WTC11 (cell line): ENCODE measurements around the gene TMA7. TPM values are rescaled to one million over a fixed set of nuclear protein-coding genes. Genes with fewer than 3 reads are reported as not detected.

Source experiments
- ATAC-seq: fragments of 200-7000 bp; cut with Tn5 transposase; 2 replicates; pipeline ENCODE4 v1.10.0; 2021; ENCODE audit warnings: mild to moderate bottlenecking, moderate library complexity
- CTCF ChIA-PET: fragments of 300-600 bp; sonication (Branson Sonifier 250); formaldehyde crosslinking; loops from one replicate; lab custom pipeline; 2021; ENCODE audit warnings: antibody characterized with exemption; lab: Charles Lee
- POLR2A ChIA-PET: fragments of 350-600 bp; sonication (Branson Sonifier 250); formaldehyde crosslinking; loops from one replicate; lab custom pipeline; 2021; ENCODE audit warnings: antibody characterized with exemption; lab: Charles Lee
- DNase-seq: peaks from one replicate; pipeline ENCODE4 v3.0.0; 2021; ENCODE audit warnings: low spot score
- H3K27ac Mint-ChIP-seq: 2 replicates; pipeline ENCODE4 v1.8.0; 2021; ENCODE audit warnings: mixed read lengths
- H3K27me3 Mint-ChIP-seq: 2 replicates; pipeline ENCODE4 v1.8.0; 2021; ENCODE audit warnings: low read depth, mild to moderate bottlenecking, moderate library complexity, mixed read lengths
- H3K36me3 Mint-ChIP-seq: 2 replicates; pipeline ENCODE4 v1.8.0; 2021; ENCODE audit warnings: mixed read lengths
- H3K4me1 Mint-ChIP-seq: 2 replicates; pipeline ENCODE4 v1.8.0; 2022; ENCODE audit warnings: mixed read lengths
- H3K4me3 Mint-ChIP-seq: 2 replicates; pipeline ENCODE4 v1.8.0; 2021; ENCODE audit warnings: mild to moderate bottlenecking, moderate library complexity, mixed read lengths
- H3K9me3 Mint-ChIP-seq: 2 replicates; pipeline ENCODE4 v1.8.0; 2021; ENCODE audit warnings: mixed read lengths
- ATF2 ChIP-seq: sonication (generic); formaldehyde crosslinking; IDR thresholded peaks from 2 replicates; pipeline ENCODE4 v1.8.1; 2022; ENCODE audit warnings: low read depth, missing genetic modification reagents, borderline replicate concordance
- CREB1 ChIP-seq: sonication (generic); formaldehyde crosslinking; IDR thresholded peaks from 2 replicates; pipeline ENCODE4 v1.8.0; 2023; ENCODE audit warnings: mild to moderate bottlenecking, missing genetic modification reagents
- E2F1 ChIP-seq: sonication (generic); formaldehyde crosslinking; IDR thresholded peaks from 2 replicates; pipeline ENCODE4 v1.8.0; 2022; ENCODE audit warnings: mild to moderate bottlenecking, missing genetic modification reagents
- MLX ChIP-seq: sonication (generic); formaldehyde crosslinking; IDR thresholded peaks from 2 replicates; pipeline ENCODE4 v1.8.1; 2023; ENCODE audit warnings: mild to moderate bottlenecking, missing genetic modification reagents, moderate library complexity
- MYBL2 ChIP-seq: sonication (generic); formaldehyde crosslinking; IDR thresholded peaks from 2 replicates; pipeline ENCODE4 v1.8.1; 2023; ENCODE audit warnings: mild to moderate bottlenecking, moderate library complexity, missing genetic modification reagents
- NR2C2 ChIP-seq: sonication (generic); formaldehyde crosslinking; IDR thresholded peaks from 2 replicates; pipeline ENCODE4 v1.8.0; 2022; ENCODE audit warnings: mild to moderate bottlenecking, missing genetic modification reagents
- NR3C1 ChIP-seq: sonication (generic); formaldehyde crosslinking; conservative IDR thresholded peaks from 2 replicates; pipeline ENCODE4 v1.8.1; 2023; ENCODE audit warnings: low read depth, mild to moderate bottlenecking, missing genetic modification reagents
- PRRX2 ChIP-seq: fragments of 250-450 bp; sonication (Bioruptor Pico); IDR thresholded peaks from 2 replicates; pipeline ENCODE4 v1.8.0; 2021; ENCODE audit warnings: mild to moderate bottlenecking
- RELA ChIP-seq: sonication (generic); formaldehyde crosslinking; IDR thresholded peaks from 2 replicates; pipeline ENCODE4 v1.8.1; 2022; ENCODE audit warnings: missing genetic modification reagents, mild to moderate bottlenecking, borderline replicate concordance
- SMAD3 ChIP-seq: sonication (generic); formaldehyde crosslinking; IDR thresholded peaks from 2 replicates; pipeline ENCODE4 v1.8.0; 2022; ENCODE audit warnings: missing genetic modification reagents, mild to moderate bottlenecking, borderline replicate concordance
- USF2 ChIP-seq: sonication (generic); formaldehyde crosslinking; IDR thresholded peaks from 2 replicates; pipeline ENCODE4 v1.8.1; 2023; ENCODE audit warnings: mild to moderate bottlenecking, missing genetic modification reagents, moderate library complexity
- ZBTB21 ChIP-seq: sonication (generic); formaldehyde crosslinking; IDR thresholded peaks from 2 replicates; pipeline ENCODE4 v1.8.1; 2023; ENCODE audit warnings: mild to moderate bottlenecking, missing genetic modification reagents, borderline replicate concordance
- ZNF138 ChIP-seq: sonication (generic); formaldehyde crosslinking; conservative IDR thresholded peaks from 2 replicates; pipeline ENCODE4 v1.8.1; 2022; ENCODE audit warnings: mild to moderate bottlenecking, moderate library complexity, missing genetic modification reagents
- ZNF263 ChIP-seq: sonication (generic); formaldehyde crosslinking; IDR thresholded peaks from 2 replicates; pipeline ENCODE4 v1.8.1; 2022; ENCODE audit warnings: low read depth, mild to moderate bottlenecking, moderate library complexity, missing genetic modification reagents
- ZNF317 ChIP-seq: sonication (generic); formaldehyde crosslinking; IDR thresholded peaks from 2 replicates; pipeline ENCODE4 v1.8.1; 2023; ENCODE audit warnings: low read depth, mild to moderate bottlenecking, moderate library complexity, missing genetic modification reagents, borderline replicate concordance
- ZNF532 ChIP-seq: fragments of 250-450 bp; sonication (Bioruptor Pico); IDR thresholded peaks from 2 replicates; pipeline ENCODE4 v1.9.0; 2021; ENCODE audit warnings: mild to moderate bottlenecking, borderline replicate concordance
- ZNF671 ChIP-seq: fragments of 250-450 bp; sonication (Bioruptor Pico); IDR thresholded peaks from 2 replicates; pipeline ENCODE4 v1.8.0; 2021; ENCODE audit warnings: mild to moderate bottlenecking
- ZSCAN18 ChIP-seq: fragments of 250-450 bp; sonication (Bioruptor Pico); IDR thresholded peaks from 2 replicates; pipeline ENCODE4 v2.1.2; 2022; ENCODE audit warnings: mild to moderate bottlenecking, moderate library complexity
- total RNA-seq: library from RNA; stranded (reverse); gene quantifications from 3 replicates; pipeline ENCODE4 v1.2.3, GENCODE V29; 2021
- TF ChIP-seq, protein P1 (sequence below): sonication (generic); formaldehyde crosslinking; IDR thresholded peaks from 2 replicates; pipeline ENCODE4 v1.8.1; 2022; ENCODE audit warnings: missing genetic modification reagents, borderline replicate concordance
- TF ChIP-seq, protein P2 (sequence below): sonication (generic); formaldehyde crosslinking; IDR thresholded peaks from 2 replicates; pipeline ENCODE4 v1.8.1; 2022; ENCODE audit warnings: mild to moderate bottlenecking, moderate library complexity, missing genetic modification reagents

Gene TMA7
- total RNA-seq, 1 experiment from 2014 or later: 318 TPM

DNA sequence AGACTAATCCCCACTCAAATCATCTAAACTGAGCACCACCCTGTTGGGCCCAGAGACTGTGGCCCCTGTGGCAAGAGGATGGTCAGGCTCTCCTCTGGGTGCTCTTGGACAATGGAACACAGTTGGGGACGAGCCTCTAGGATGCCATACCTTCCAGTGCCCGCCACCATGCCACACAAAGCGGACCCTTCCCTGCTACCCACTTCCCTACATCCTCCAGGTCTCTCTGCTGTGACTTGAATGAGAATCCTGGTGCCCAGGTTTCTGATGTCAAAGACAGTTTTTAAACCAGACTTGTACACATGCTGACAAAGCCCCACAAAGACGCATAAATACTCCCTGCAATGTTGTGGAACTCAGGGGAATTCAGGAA lies 4.8 kb upstream of the TMA7 start:
- TF ChIP-seq NR3C1 (CRISPR knock-in tag) (no peak), ZNF671 (CRISPR knock-in tag) (no peak), MLX (CRISPR knock-in tag) (0 out of 2 replicates have a peak, but pooled peaks have one; percentile 38)
- TF ChIP-seq, protein P1, sequence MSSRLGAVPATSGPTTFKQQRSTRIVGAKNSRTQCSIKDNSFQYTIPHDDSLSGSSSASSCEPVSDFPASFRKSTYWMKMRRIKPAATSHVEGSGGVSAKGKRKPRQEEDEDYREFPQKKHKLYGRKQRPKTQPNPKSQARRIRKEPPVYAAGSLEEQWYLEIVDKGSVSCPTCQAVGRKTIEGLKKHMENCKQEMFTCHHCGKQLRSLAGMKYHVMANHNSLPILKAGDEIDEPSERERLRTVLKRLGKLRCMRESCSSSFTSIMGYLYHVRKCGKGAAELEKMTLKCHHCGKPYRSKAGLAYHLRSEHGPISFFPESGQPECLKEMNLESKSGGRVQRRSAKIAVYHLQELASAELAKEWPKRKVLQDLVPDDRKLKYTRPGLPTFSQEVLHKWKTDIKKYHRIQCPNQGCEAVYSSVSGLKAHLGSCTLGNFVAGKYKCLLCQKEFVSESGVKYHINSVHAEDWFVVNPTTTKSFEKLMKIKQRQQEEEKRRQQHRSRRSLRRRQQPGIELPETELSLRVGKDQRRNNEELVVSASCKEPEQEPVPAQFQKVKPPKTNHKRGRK (CRISPR knock-in tag): no peak
- CTCF ChIA-PET: interaction anchor here (1.3 to 2.8 kb wide), 35 partner anchors 10 to 282 kb away, joined by 3 to 378 read pairs (median 14); partner anchors contain the start of genes ATRIP, CDC25A, IP6K2 and NME6
- ATAC-seq (no peak), DNase-seq (no peak)
- Mint-ChIP-seq H3K4me3 (no peak overlapping the region), H3K27me3 (no peaks in the 10 kb centered on the region), H3K9me3 (no peaks in the 10 kb centered on the region), H3K27ac (peak overlapping the region; percentile 78), H3K4me1 (peaks cover 41% of the 10 kb centered on the region), H3K36me3 (peaks cover 37% of the 10 kb centered on the region)
- POLR2A ChIA-PET: interaction anchor here (1.0 to 1.6 kb wide), 2 partner anchors 10 to 11 kb away, joined by 3 to 10 read pairs; partner anchors contain the start of gene ATRIP

GRCh38 chr3:48435774-48436476 lies 4.1 kb upstream of the TMA7 start:
- DNase-seq (peak; percentile 92), ATAC-seq (peak; percentile 35)
- H3K4me1 Mint-ChIP-seq: peaks cover 34% of the 10 kb centered on the region
- H3K27ac Mint-ChIP-seq: no peak overlapping the region
- no peaks in the 10 kb centered on the region for H3K27me3 Mint-ChIP-seq
- CTCF ChIA-PET: interaction anchor here (0.6 to 2.8 kb wide), 129 partner anchors 10 to 914 kb away, joined by 3 to 378 read pairs (median 6); partner anchors contain the start of genes ATRIP, CDC25A, CELSR3 and FBXW12
- POLR2A ChIA-PET: interaction anchor here (0.5 to 1.6 kb wide), 11 partner anchors 9 to 571 kb away, joined by 3 to 10 read pairs (median 3); partner anchors contain the start of genes ATRIP, WDR6 and ZNF589
- H3K4me3 Mint-ChIP-seq: no peak overlapping the region
- peaks cover 37% of the 10 kb centered on the region for H3K36me3 Mint-ChIP-seq
- H3K9me3 Mint-ChIP-seq: no peaks in the 10 kb centered on the region
- TF ChIP-seq ZBTB21 (CRISPR knock-in tag) (0 out of 2 replicates have a peak, but pooled peaks have one; percentile 19), USF2 (peak; percentile 65), ZSCAN18 (CRISPR knock-in tag) (no peak), PRRX2 (CRISPR knock-in tag) (0 out of 2 replicates have a peak, but pooled peaks have one; percentile 30), E2F1 (CRISPR knock-in tag) (no peak), ATF2 (CRISPR knock-in tag) (no peak), ZNF317 (no peak), SMAD3 (no peak), NR2C2 (CRISPR knock-in tag) (no peak), RELA (CRISPR knock-in tag) (no peak), CREB1 (CRISPR knock-in tag) (no peak), ZNF532 (no peak), MYBL2 (0 out of 2 replicates have a peak, but pooled peaks have one; percentile 26), ZNF138 (CRISPR knock-in tag) (no peak), ZNF263 (CRISPR knock-in tag) (no peak)
- TF ChIP-seq, protein P2, sequence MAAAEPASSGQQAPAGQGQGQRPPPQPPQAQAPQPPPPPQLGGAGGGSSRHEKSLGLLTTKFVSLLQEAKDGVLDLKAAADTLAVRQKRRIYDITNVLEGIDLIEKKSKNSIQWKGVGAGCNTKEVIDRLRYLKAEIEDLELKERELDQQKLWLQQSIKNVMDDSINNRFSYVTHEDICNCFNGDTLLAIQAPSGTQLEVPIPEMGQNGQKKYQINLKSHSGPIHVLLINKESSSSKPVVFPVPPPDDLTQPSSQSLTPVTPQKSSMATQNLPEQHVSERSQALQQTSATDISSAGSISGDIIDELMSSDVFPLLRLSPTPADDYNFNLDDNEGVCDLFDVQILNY (CRISPR knock-in tag): no peak
